HG03045 (cell line): ENCODE measurements around the gene PDXP.
"Not testable (repeated sequence)": the region's sequence is repeated elsewhere in the genome, so short reads cannot be mapped to it uniquely, and the experiment has no call there.

Experiments used
- ATAC-seq: cut with Tn5 transposase; IDR thresholded peaks from one replicate; pipeline ENCODE4 v1.9.1; 2021; ENCODE audit warnings: mild to moderate bottlenecking, moderate library complexity; ENCODE audit not compliant: unreplicated experiment

The PDXP gene

DNA sequence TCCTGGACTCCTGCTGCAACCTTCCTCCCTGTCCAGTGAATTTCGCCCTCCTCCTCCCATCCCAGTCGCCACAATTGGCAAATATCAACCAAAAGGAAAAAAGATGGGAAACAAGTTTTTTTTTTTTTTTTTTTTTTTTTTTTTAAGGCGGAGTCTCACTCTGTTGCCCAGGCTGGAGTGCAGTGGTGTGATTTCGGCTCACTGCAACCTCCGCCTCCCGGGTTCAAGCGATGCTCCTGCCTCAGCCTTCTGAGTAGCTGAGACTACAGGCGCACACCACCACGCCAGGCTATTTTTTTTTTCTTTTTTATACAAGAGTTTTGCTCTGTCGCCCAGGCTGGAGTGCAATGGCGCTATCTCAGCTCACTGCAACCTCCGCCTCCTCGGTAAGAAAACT lies 37.7 kb downstream of the PDXP start:
- not testable (repeated sequence) for ATAC-seq

DNA sequence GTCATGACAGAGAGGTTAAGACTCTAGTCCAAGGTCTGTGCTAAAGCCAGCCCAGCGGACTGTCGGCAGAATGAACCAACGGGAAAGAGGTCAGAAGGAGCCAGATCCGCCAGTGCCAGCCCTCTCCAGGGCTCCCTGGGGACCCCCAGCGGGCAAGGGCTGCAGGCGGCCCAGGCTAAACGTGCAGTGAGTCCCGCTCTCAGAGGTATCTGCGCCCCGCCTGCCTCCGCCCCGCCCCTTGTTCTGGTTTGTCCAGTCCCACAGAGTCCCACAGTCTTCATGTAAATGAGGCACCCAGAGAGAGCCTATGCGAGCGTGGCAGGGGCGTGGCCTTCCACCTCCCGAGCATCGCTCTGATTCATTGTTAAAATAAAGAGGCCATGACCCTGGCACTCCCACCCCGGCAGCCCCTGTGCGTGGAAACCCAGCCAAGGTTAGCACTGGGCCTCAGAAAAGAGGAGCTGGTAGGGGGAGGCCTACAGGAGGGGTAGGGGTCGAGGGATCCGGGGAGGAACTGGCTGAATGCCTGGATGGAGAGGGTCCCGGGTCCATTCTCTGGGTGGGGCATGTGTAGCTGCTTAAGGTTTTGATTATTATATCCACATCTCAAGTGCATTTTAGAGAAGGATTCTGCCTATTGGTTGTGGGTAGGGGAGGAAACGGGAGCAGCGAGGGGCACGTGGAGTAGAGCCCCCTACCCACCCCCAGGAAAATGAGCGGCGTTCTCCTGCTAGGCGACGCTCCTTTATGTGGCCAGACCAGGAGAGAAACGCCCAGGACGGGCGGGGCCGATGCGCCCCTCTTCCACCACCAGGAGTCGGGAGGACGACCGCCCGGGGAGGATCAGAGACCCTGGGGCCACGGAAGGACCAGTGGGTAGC lies 38.4 kb downstream of the PDXP start, which contains the start of gene TRIOBP:
TRIOBP (plus strand) TSS at position 392 of the 881 bp plus-strand sequence. CDS start 4,318 bp downstream, outside the sequence.
- ATAC-seq, result peak; percentile 78

DNA sequence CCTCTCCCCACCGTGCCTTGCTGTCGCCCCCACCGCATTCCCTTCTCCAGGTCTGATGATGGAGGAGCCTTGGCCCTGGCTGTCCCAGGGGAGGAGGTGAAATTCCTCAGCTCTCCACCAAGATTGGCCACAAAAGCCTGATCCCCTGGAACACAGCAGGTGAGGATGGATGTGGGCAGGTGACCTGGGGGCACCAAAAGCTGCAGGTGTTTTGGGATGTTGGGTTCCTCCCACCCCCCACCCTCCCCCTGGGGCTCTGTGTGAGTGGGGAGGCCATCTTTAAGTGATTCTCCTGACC lies 39.0 kb downstream of the PDXP start:
- ATAC-seq, result no peak

DNA sequence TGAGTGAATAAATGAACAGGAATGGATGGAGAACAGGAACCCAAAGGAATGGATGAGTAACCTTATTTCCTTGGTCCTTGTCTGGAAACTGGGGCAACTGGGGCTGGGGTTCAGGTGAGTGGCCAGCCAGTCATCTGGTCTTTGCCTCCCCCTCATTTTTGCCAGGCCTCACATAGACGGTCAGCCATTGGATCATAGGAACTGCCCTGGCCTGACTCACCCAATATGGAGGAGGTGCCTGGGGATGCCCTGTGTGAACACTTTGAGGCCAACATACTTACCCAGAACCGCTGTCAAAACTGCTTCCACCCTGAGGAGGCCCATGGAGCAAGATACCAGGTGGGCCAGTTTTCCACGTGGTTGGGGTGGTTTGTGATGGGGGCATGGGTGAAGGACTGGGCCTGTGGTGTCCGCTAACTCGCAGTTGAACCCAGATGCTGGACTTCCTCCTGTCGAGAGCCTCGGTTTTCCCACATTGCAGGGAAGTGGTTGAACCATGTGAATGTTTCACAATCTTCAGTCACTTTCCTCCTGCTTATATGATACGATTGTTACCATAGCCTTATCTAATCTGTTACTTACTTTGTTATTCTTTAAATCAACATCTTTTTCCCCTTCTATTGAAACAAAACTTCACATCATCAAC lies 42.7 kb downstream of the PDXP start:
- ATAC-seq, result no peak

DNA sequence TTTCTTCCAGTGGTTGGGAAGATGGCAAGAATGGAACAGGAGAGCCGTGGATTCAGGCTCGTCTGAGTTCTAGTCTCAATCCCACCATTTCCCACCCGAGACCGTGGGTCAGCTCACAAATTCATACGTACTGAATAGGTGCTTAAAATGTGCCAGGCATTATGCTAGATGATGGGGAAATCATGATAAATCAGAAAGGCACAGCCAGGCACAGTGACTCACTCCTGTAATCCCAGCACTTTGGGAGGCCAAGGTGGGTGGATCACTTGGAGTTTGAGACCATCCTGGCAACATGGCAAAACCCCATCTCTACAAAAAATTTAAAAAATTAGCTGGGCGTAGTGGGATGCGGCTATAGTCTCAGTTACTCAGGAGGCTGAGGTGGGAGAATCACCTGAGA lies 45.4 kb downstream of the PDXP start:
- no peak for ATAC-seq

DNA sequence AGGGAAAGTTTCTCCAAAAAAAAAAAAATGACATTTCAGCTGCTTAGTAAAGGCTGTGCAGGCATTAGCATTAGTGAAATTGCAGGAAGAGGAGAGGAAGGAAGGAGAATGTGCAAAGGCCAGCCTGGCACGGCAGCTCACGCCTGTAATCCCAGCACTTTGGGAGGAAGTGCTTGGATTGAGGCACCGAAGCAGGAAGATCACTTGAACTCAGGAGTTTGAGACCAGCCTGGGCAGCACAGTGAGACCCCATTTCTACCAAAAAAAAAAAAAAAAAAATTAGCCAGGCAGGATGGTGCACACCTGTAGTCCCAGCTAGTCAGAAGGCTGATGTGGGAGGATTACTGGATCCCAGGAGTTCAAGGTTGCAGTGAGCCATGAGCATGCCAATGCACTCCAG lies 46.1 kb downstream of the PDXP start:
- ATAC-seq, result no peak

DNA sequence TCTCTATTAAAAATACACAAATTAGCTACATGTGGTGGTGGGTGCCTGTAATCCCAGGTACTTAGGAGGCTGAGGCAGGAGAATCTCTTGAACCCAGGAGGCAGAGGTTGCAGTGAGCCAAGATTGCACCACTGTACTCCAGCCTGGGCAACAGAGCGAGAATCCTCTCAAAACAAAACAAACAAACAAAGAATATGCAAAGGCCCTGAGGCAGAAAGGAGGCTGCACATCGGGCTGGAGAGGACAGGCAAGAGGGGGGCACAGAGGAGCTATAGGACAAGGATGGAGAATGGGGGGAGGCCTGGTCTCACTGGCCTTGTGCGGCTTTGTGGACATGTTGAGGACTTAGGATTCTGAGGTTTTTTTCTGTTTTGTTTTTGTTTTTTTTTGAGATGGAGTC lies 46.7 kb downstream of the PDXP start:
- ATAC-seq, result no peak

DNA sequence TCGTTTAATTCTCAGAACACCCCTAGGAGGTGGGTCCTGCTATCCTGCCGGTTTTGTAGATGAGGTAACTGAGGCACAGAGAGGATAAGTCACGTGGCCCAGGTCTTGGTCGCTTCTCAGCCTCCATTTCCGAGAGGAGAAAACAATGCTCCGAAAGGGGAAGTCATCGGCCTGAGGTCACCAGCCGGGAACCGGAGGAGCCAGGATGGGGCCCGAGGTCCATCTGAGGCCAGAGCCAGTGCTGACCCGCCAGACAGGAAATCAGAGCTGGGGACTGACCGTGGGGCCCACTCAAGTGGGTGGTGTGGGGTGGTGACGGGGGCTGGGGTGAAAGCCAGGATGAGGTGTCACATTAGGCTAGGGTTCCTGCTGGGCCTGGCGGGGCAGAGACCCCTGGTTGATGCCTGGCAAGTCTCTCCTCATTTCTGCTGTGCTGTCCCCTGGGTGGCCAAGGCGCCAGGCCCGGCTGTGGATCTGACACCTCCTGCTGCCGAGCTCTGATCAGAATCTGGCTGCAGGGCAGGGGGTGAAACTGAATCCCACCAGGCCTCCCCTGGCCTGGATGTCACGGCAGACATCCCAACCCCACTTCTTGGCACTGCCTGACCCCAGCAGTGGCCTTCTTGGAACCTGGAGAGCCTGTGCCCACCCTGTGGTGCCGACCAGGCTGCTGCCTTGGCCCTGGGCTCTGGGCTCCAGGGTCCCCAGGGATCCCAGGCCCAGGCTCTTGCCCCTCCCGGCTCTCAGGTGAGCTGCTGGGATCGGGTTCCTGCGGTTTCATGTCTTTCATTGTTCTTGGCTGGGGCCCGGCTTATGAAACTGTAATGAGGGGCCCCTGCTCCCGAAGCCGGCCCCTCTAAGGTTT lies 50.3 kb downstream of the PDXP start:
- ATAC-seq, result no peak

DNA sequence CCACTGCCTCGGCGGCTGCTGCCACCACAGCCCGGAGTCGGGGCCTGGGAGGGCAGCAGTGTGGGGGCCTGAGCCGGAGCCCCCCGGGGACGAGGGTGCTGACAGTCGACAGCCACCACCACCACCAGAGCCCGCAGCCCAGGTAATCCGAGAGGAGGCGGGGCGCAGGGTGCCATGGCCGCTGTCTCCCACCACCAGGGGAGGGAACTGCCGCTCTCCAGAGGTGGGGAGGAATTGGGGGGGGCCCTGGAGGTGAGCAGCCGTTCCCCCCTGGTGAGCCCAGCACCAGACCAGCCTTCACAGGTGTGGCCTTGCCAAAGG lies 50.9 kb downstream of the PDXP start:
- no peak for ATAC-seq

DNA sequence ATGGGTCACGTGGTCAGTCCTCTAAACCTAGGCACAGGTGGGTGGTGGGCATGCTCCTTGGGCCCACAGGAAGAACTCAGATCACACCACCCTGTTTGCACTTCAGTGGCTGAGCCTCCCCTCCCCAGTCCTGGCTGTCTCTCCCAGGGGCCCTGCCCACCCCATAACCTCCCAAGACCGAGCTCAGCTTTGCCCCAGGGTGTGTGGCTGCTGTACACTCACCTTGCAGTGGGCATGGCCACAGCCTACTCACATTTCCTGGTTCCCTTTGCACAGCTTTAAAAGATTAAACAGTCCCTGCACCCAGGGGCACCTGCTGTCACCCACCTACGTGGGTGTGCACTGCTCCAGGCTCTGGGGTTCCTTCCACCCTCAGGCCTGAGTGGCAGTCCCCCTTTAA lies 52.2 kb downstream of the PDXP start:
- ATAC-seq, result no peak

DNA sequence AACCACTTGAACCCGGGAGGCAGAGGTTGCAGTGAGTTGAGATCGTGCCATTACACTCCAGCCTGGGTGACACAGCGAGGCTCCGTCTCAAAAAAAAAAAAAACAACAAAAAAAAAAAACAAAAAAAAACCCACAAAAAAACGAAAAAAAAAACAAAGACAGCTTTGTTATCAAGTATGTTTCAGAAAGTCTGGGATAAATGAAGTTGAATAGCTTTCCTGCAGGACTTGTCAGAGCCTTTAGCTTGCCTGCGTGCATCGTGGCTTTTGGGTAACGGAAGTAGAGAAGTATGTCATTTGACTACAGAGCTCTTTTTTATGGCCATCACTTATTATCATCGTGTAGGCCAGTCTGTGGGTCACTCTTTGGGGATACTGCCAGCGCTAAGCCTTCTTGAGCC lies 53.0 kb downstream of the PDXP start:
- ATAC-seq, result no peak

DNA sequence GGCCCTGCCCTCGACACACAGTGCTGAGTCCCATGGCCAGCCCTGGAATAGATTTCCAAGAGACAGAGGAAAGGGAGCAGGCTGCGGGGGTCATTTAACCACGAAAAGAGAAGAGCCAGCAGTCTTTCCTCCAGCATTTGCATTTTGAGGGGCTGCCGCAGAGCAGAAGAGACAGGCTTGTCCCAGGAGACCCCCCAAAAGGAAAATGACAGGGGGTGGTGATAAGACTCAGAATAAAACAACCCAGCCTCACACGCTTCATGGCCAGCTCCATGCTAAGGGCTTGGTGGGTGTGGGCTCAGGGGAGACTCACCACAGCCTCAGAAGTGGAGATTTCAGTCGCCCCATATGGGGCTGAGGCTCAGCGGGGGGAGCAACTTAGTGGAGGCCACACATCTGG lies 55.2 kb downstream of the PDXP start:
- ATAC-seq, result no peak

DNA sequence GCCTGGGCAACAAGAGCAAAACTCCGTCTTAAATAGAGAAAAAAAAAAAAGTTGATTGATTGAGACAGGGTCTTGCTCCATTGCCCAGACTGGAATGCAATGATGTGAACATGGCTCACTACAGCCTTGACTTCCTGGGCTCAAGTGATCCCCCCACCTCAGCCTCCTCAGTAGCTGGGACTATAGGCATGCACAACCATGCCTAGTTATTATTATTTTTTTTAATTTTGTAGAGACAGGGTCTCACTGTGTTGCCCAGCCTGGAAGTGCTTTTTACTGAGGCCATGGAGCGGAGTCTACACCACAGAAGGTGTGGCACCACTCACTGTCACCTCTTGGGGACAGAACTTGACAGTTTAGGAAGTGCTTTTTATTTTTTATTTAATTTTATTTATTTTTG lies 56.1 kb downstream of the PDXP start:
- no peak for ATAC-seq

DNA sequence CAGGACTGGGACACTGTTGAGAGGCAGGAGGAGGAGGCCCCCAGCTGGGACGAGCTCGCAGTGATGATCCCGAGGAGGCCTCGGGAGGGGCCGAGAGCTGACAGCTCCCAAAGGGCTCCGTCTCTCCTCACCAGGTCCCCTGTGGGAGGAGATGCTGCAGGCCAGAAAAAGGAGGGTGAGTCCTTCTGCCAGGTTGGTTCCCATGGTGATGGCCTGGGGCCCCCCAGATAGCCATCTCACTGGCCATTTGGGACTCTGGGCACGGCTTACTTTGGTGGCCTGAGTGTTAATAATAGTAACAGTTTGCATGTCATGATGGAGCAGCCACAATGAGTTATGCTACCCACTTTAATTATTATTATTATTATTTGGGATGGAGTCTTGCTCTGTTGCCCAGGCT lies 57.2 kb downstream of the PDXP start:
- ATAC-seq, result no peak
